Femur (tissue), 1 donor: ENCODE measurements around the gene NOL4L.

Experiments used
- DNase-seq: peaks from one replicate; pipeline ENCODE4 v3.0.0-alpha.2; 2017

Gene NOL4L

GRCh38 chr20:32560482-32560988 lies 24.6 kb downstream of the NOL4L start:
- DNase-seq, result no peak

- no peak for DNase-seq
Measured at GRCh38 chr20:32559753-32560380, 25.3 kb downstream of the NOL4L start.

GRCh38 chr20:32559205-32559752 lies 25.9 kb downstream of the NOL4L start:
- DNase-seq, result no peak

GRCh38 chr20:32558526-32558925 lies 26.6 kb downstream of the NOL4L start:
- no peak for DNase-seq

GRCh38 chr20:32557319-32557718 lies 27.8 kb downstream of the NOL4L start:
- no peak for DNase-seq

- DNase-seq, result no peak
Measured at GRCh38 chr20:32556312-32557184, 28.6 kb downstream of the NOL4L start.

GRCh38 chr20:32555584-32555983 lies 29.5 kb downstream of the NOL4L start:
- no peak for DNase-seq

GRCh38 chr20:32554965-32555289 lies 30.2 kb downstream of the NOL4L start:
- DNase-seq, result no peak

- no peak for DNase-seq
Measured at GRCh38 chr20:32553618-32554017, 31.5 kb downstream of the NOL4L start.

GRCh38 chr20:32551693-32552092 lies 33.4 kb downstream of the NOL4L start:
- no peak for DNase-seq

GRCh38 chr20:32549842-32550241 lies 35.3 kb downstream of the NOL4L start:
- no peak for DNase-seq

GRCh38 chr20:32547753-32548034 lies 37.4 kb downstream of the NOL4L start:
- DNase-seq, result no peak

- DNase-seq, result no peak
Measured at GRCh38 chr20:32546918-32547752, 38.0 kb downstream of the NOL4L start.

- DNase-seq, result no peak
Measured at GRCh38 chr20:32544893-32545840, 40.0 kb downstream of the NOL4L start.

GRCh38 chr20:32544260-32544722 lies 40.8 kb downstream of the NOL4L start:
- no peak for DNase-seq

GRCh38 chr20:32543570-32544259 lies 41.4 kb downstream of the NOL4L start:
- DNase-seq, result no peak

- DNase-seq, result no peak
Measured at GRCh38 chr20:32542259-32542615, 42.9 kb downstream of the NOL4L start.

- no peak for DNase-seq
Measured at GRCh38 chr20:32541323-32542258, 43.5 kb downstream of the NOL4L start.

- no peak for DNase-seq
Measured at GRCh38 chr20:32539817-32540675, 45.1 kb downstream of the NOL4L start.
